Measurements from ENCODE around the gene ALOX15B. TPM values are rescaled to one million over a fixed set of nuclear protein-coding genes. Genes with fewer than 3 reads are reported as not detected.
"Not testable (repeated sequence)": the region's sequence is repeated elsewhere in the genome, so short reads cannot be mapped to it uniquely, and the experiment has no call there.

The ALOX15B gene
- total RNA-seq, 1 donor from 2014 or later, result 0.16 TPM

- intact Hi-C loops (cut with DNase I), result no loop called here
- ATAC-seq (no peak), DNase-seq (ENCODE audit: missing footprints) (no peak)
Observed at GRCh38 chr17:8053600-8053999, 14.7 kb downstream of the ALOX15B start.

GRCh38 chr17:8055851-8056231, 17.0 kb downstream of the ALOX15B start:
- DNase-seq (ENCODE audit: missing footprints), result no peak
- intact Hi-C loops (cut with DNase I), result loop anchor here (5.0 kb wide), 2 partner anchors 64 to 144 kb away; no protein-coding TSS in a partner anchor
- no peak for ATAC-seq

GRCh38 chr17:8056232-8056975, 17.5 kb downstream of the ALOX15B start:
- peak; percentile 59 for ATAC-seq
- intact Hi-C loops (cut with DNase I), result loop anchor here (5.0 kb wide), 2 partner anchors 64 to 144 kb away; no protein-coding TSS in a partner anchor
- DNase-seq (ENCODE audit: missing footprints), result no peak

GRCh38 chr17:8056976-8057625, 18.2 kb downstream of the ALOX15B start:
- DNase-seq (ENCODE audit: missing footprints) (no peak), ATAC-seq (no peak)
- intact Hi-C loops (cut with DNase I), result loop anchor here (5.0 kb wide), 2 partner anchors 65 to 145 kb away; no protein-coding TSS in a partner anchor

GRCh38 chr17:8057691-8058114, 18.8 kb downstream of the ALOX15B start:
- intact Hi-C loops (cut with DNase I), result loop anchor here (5.0 kb wide), 2 partner anchors 65 to 145 kb away; no protein-coding TSS in a partner anchor
- ATAC-seq (peak; percentile 88), DNase-seq (ENCODE audit: missing footprints) (no peak)

GRCh38 chr17:8059131-8059530, 20.3 kb downstream of the ALOX15B start:
- ATAC-seq, result no peak
- intact Hi-C loops (cut with DNase I), result loop anchor here (5.0 kb wide), 2 partner anchors 67 to 147 kb away; no protein-coding TSS in a partner anchor

DNA sequence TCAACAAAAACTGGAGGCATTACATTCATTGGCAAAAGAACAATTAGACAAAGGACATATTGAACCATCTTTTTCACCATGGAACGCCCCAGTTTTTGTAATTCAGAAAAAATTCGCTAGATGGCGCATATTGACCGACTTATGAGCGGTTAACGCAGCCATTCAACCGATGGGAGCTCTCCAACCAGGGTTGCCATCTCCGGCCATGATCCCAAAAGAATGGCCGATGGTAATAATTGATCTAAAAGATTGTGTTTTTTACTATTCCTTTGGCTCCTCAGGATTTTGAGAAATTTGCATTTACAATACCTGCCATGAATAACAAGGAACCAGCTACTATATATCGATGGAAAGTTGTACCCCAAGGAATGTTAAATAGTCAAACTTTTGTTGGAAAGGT, 21.4 kb downstream of the ALOX15B start:
- intact Hi-C loops (cut with DNase I), result loop anchor here (2.0 kb wide), 1 partner anchor 59 kb away; the partner anchor contains the start of gene ALOXE3
- ATAC-seq (peak; percentile 48), DNase-seq (ENCODE audit: missing footprints) (no peak)

More at GRCh38 chr17:8059131-8059530, 20.3 kb downstream of the ALOX15B start:
- DNase-seq (ENCODE audit: missing footprints), result no peak

GRCh38 chr17:8061851-8062250, 23.0 kb downstream of the ALOX15B start:
- not testable (repeated sequence) for DNase-seq (ENCODE audit: missing footprints); ATAC-seq
- intact Hi-C loops (cut with DNase I), result loop anchor here (2.0 kb wide), 1 partner anchor 57 kb away; the partner anchor contains the start of gene ALOXE3

DNA sequence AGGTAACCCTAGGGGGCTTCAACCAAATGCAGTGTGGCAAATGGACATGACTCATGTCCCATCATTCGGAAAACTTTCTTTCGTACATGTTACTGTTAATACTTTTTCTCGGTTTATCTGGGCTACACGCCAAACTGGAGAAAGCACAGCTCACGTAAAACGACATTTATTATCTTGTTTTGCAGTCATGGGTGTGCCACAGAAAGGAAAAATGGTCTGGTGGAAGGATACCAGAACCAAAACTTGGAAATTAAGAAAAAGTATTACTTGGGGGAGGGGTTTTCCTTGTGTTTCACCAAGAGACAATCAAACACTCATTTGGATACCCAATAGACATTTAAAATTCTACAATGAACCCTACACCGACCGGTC, 23.6 kb downstream of the ALOX15B start:
- intact Hi-C loops (cut with DNase I), result no loop called here
- DNase-seq (ENCODE audit: missing footprints) (no peak), ATAC-seq (no peak)

- intact Hi-C loops (cut with DNase I), result no loop called here
- ATAC-seq (no peak), DNase-seq (ENCODE audit: missing footprints) (no peak)
Observed at GRCh38 chr17:8062807-8063483, 24.1 kb downstream of the ALOX15B start.

- DNase-seq (ENCODE audit: missing footprints) (peak; percentile 13), ATAC-seq (no peak)
- intact Hi-C loops (cut with DNase I), result no loop called here
Observed at GRCh38 chr17:8063761-8064534, 25.1 kb downstream of the ALOX15B start.

DNA sequence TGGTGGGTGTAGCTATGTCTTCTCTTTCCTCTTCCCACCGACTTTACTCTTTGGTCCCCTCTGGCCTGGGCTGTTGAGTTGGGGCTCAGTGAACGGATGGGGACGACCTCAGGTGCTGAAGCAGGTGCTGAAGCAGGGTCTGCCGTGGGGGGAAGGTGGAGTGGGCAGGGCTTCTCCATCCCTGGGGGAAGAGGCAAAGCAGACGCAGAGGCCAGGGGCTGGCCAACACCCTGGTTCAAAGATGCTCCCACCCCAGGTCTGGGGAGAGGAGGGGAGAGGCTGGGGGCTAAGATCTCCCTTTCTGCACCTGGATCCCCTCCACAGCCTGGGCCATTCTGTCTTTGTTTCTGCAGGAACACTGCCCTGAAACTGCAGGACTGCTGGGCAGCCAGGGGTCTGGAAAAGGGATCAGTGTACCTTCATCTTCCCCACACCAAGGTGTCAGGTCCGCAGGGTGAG, 25.7 kb downstream of the ALOX15B start:
- ATAC-seq (no peak), DNase-seq (ENCODE audit: missing footprints) (no peak)
- intact Hi-C loops (cut with DNase I), result no loop called here

GRCh38 chr17:8066841-8067775, 28.2 kb downstream of the ALOX15B start:
- intact Hi-C loops (cut with DNase I), result no loop called here
- DNase-seq (ENCODE audit: missing footprints), result no peak
- ATAC-seq, result no peak

DNA sequence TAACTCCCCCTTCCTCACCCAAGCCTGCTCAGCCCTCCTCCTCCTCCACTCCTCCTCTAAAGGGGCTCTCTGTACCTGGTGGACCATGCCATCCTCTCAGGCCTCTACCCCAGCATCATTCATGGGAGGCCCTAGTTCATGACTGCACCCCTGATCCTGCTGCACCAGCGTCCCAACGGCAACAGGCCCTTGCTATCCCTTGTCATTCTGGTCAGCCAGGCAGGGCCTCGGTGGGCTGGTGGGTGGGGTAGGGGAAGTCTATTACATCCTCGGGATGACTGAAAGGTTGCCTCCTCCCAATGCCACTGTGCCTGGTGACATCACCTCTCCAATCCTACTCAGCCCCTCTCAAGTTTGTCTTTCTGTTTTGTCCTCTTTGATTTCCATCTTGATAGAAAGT, 28.9 kb downstream of the ALOX15B start:
- ATAC-seq (no peak), DNase-seq (ENCODE audit: missing footprints) (no peak)
- intact Hi-C loops (cut with DNase I), result no loop called here

- peak; percentile 62 for ATAC-seq
- intact Hi-C loops (cut with DNase I), result no loop called here
- DNase-seq (ENCODE audit: missing footprints), result peak; percentile 74
Observed at GRCh38 chr17:8068736-8069586, 30.1 kb downstream of the ALOX15B start.

DNA sequence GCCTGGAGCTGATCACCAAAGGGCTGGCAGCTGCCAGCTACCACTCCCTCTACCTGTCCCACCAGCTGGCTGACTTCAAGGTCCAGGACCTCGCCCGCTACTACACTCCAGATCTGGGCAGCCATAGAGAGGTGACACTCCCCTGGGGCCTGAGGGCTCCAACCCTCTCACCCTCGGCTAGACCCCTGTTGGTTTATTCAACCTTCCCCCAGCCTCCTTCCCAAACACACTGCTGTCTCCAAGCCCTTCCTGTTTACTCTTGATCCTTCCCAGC, 30.7 kb downstream of the ALOX15B start:
- ATAC-seq, result no peak
- DNase-seq (ENCODE audit: missing footprints), result no peak
- intact Hi-C loops (cut with DNase I), result no loop called here

DNA sequence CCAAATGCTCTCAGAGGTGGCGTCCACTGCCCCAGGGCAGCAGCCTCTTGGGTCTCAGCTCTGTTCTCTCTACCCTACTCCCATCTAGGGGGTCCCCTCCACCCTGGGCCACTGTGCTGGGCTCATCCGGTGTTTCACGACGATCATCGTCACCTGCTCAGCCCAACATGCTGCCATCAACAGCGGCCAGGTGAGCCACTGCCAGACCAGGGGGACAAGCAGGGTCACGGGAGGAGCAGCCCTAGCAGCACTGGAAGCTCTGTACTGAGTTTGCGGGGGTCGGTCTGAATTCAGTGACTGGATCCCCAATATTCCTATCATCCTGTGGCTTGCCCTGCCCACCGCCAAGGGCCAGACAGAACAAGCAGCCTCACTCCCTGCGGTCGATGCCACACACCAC, 32.6 kb downstream of the ALOX15B start:
- intact Hi-C loops (cut with DNase I), result loop anchor here (5.0 kb wide), 1 partner anchor 41 kb away; no protein-coding TSS in a partner anchor
- ATAC-seq, result no peak

More for the DNA sequence above, 32.6 kb downstream of the ALOX15B start:
- no peak for DNase-seq (ENCODE audit: missing footprints)

All from Right ventricle myocardium inferior (tissue), 1 donor.